Activated effector memory CD4-positive, alpha-beta T cell treated with anti-CD3 and anti-CD28 coated beads, Interleukin-2, amount 50 U/mL, for 16 hours (primary cell): Measurements from ENCODE around the gene COL4A2.
"Not testable (repeated sequence)": the region's sequence is repeated elsewhere in the genome, so short reads cannot be mapped to it uniquely, and the experiment has no call there.

Experiments
- DNase-seq: peaks from one replicate; pipeline ENCODE4 v3.0.0-alpha.2; 2020

Gene COL4A2

GRCh38 chr13:110483386-110483968 lies 176.4 kb downstream of the COL4A2 start:
- DNase-seq, result no peak

GRCh38 chr13:110484290-110485048 lies 177.4 kb downstream of the COL4A2 start:
- no peak for DNase-seq

DNA sequence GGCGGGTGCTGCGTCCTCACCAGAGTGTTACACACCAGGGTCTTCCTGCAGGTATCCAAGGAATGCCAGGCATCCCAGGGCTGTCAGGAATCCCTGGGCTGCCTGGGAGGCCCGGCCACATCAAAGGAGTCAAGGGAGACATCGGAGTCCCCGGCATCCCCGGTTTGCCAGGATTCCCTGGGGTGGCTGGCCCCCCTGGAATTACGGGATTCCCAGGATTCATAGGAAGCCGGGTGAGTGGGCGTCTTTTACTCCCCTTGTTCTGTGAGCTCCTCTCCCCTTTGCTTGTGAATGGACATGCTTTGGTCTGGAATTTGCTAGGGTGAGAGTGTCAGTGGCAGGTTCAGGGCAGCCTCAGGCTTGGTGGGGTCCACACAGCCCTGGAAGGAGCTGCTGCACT lies 178.5 kb downstream of the COL4A2 start:
- no peak for DNase-seq

DNA sequence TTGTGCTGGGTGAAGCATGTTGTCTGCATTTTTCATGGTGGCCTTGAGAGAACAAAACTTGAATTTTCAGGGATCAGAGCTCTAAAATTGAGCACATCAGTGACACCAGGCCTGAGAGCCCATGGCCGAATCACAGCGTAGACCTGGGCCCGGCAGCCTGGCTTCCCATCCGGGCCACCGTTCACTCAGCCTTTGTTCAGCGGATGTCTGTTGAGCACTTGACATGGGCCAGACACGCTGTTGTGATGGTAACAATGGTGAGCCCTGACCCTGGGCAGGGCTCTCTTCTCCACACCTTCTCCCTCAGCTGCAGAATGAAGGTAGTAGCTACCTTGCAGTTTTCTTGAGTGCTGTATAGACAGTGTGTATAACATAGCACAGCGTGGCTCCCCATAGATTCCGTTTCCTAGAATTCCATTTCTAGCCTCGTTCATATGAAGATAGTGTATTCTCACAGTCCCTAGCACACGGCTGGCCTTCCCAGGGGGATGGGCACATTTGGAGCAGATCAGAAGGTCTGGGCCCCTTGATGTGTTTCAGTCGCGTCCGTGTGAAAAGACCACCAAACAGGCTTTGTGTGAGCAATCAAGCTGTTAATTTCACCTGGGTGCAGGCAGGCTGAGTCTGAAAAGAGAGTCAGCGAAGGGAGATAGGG lies 179.1 kb downstream of the COL4A2 start:
- no peak for DNase-seq

DNA sequence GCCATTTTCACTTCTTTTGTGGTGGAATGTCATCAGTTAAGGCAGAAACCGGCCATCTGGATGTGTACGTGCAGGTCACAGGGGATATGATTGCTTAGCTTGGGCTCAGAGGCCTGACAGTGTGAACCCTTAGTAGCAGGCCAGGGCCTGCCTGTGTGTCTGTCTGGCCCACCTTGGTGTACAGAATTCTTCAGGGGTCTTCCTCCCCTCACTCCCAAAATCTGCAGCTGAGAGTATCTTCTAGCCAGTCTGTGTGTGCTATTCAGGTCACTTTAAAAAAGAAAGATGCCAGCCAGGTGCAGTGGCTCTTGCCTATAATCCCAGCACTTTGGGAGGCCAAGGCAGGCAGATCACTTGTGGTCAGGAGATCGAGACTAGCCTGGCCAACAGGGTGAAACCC lies 179.8 kb downstream of the COL4A2 start:
- not testable (repeated sequence) for DNase-seq

DNA sequence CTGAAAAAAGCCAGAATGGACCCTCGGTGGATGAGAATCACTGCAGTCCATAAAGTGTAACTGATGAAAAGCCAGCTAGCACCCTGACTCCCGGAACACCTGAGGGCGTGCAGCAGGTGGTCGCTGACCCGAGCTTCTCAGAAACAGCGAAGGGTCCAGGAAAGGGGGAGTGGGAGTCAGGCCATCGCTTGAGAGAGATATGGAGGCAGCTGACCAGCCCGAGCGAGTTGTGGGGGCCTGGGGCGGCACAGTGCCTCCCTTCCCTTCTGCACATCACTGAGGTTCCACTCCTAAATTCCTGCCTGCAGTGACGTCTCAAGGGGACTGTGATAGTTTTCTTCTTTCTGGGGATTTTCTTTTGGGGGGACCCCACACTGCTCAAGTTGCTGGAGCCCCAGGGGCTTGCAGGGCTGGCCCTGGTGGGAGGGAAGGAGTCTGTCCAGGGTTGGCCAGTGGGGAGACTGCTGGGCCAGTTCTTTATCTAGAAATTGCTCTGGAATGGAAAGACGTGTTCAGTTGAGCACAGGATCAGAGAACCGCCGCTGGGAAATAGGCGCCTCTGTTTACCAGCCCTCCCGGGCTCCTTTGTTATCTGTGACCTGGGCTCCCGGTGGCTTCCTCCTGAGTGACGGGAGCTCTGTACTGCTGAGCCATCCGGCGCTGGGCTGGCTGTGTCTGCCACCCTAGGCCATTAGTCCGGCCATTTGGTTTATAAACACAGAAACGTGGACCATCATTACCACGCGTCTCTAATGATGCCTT lies 183.1 kb downstream of the COL4A2 start:
- no peak for DNase-seq

DNA sequence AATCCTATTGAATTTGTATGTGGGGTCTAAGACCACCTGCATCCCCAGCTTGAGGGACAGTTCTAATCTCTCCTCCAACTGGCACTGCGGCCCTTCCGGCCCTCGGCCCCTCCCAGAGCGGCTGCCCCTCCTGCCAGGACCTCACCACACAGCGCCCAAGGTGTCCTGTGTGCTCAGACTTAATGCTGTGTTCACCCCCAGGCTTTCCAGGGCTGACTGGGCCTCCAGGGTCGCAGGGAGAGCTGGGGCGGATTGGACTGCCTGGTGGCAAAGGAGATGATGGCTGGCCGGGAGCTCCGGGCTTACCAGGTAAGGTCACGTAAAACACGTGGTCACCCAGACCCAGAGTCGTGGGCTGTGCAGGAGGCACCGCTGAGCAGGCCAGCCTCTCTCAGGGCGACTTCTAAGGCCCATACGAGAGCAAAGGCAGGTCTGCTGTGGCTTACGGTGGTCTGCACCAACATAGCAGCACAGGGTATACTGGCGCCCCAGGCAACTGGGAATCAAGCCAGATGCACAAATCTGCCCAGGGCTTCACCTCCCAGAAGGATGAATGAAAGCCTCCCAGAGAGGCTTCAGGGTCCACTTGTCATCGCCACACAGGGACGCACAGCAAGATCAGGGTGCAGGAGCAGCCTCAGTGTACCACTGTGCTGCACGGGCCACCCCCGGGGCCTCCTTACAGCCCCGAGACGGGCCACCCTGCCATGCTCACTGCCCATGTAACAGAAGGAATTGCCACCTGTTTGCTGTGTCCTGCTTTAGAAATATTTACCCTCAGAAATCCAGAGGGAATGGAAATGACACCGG lies 185.0 kb downstream of the COL4A2 start:
- no peak for DNase-seq

- no peak for DNase-seq
These were observed 185.9 kb downstream of the COL4A2 start for GRCh38 chr13:110492679-110493593.

DNA sequence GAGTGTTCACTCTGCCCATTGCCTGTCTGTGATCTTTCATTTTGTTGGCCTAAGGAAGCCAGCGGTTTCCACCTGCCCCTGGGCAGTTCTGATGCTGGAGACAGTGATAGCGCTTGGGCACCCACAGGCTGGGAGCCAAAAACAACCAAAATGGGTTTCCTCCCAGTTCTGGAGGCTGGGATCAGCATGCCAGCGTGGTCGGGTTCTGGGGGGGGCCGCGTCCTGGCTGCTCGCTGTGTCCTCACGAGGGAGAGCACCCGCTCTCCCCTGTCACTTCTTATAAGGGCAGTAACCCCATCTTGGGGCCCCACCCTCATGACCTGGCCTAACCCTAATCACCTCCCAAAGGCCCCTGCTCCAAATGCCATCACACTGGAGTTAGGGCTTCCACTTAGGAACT lies 186.5 kb downstream of the COL4A2 start:
- no peak for DNase-seq

- no peak for DNase-seq
These were observed 188.3 kb downstream of the COL4A2 start for GRCh38 chr13:110495376-110495775.

- DNase-seq, result no peak
These were observed 188.8 kb downstream of the COL4A2 start for GRCh38 chr13:110495881-110496280.

GRCh38 chr13:110496281-110496680 lies 189.2 kb downstream of the COL4A2 start:
- no peak for DNase-seq

- DNase-seq, result no peak
These were observed 189.9 kb downstream of the COL4A2 start for GRCh38 chr13:110497003-110497402.

DNA sequence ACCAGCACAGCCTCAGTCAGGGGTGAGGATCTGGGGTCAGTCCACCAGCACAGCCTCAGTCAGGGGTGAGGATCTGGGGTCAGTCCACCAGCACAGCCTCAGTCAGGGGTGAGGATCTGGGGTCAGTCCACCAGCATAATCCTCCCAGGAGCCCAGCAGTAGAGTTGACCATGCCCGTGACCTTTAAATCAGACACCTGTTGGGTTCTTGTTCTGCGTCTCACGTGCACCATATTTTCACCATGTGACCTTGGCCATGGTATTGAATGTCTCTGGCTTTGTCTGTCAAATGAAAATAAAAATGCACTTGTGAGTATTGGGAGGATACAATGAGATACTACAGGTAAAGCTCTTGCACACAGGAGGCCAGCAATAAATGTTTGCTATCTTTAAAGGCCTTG lies 190.8 kb downstream of the COL4A2 start:
- DNase-seq, result not testable (repeated sequence)

DNA sequence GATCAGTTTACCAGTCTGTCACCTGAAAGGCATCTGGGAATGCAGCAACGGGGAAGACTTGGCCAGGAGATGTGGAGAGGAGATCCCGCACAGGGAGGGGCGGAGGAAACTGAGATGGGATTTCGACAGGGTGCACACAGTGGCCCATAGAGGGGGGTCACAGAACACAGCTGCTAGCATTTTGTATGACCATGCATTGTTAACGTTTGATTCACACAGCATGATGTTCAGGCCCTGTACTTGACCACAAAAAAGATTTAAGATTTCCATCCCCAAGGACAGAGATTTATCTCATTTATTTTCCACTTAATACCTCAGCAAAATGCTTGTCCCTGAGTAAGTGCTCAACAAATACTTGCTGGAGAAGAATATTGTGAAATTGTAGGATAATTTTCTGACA lies 191.2 kb downstream of the COL4A2 start:
- no peak for DNase-seq

DNA sequence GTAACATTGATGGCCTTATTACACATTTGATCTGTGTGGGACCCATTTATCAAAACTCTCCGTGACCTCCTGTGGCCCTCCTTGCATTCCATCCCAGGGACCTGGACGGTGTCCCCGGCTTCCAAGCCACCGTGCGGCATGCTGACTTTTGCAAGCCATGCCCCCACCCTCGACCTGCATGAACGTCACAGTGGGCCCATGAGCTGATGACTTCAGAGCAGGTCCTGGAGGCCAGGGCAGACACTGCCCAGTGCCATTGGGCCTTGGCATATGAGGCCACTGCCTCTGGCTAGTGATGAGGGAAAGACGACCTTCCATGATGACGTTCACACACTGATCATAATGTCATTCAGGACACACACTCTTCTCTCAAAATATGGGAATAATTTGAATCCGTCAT lies 191.7 kb downstream of the COL4A2 start:
- DNase-seq, result no peak

DNA sequence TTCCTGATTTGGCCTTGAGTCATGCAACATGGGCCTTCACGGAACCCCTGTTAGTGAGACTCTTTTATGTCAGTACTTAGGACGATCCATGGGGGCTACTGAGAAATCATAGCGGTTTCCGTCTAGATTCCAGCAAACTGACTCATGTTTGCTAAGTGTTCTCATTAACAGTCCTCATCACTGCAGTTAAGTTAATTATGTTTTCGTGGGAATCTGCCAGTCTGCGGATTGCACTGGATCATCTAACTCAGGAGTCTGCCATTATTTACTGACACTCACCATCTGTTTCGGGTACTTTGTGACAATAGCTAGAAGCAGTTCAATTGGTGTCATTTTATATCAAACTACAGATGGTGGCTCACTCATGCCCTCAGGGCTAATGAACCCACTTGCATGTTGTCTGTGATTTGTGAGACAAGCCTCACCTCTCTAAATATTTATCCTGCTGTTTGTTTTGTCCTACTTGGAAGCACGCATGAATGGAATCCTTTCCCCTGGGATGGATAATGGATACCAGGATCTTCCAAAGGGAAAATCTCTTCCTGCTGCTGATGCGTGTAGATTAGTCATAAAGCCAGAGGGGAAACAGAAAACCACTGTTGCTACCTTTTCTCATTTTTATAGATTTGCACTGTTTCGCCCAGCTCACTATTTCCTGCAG lies 192.7 kb downstream of the COL4A2 start:
- DNase-seq, result no peak

GRCh38 chr13:110500341-110500740 lies 193.3 kb downstream of the COL4A2 start:
- no peak for DNase-seq

- no peak for DNase-seq
These were observed 194.1 kb downstream of the COL4A2 start for GRCh38 chr13:110501188-110501587.

DNA sequence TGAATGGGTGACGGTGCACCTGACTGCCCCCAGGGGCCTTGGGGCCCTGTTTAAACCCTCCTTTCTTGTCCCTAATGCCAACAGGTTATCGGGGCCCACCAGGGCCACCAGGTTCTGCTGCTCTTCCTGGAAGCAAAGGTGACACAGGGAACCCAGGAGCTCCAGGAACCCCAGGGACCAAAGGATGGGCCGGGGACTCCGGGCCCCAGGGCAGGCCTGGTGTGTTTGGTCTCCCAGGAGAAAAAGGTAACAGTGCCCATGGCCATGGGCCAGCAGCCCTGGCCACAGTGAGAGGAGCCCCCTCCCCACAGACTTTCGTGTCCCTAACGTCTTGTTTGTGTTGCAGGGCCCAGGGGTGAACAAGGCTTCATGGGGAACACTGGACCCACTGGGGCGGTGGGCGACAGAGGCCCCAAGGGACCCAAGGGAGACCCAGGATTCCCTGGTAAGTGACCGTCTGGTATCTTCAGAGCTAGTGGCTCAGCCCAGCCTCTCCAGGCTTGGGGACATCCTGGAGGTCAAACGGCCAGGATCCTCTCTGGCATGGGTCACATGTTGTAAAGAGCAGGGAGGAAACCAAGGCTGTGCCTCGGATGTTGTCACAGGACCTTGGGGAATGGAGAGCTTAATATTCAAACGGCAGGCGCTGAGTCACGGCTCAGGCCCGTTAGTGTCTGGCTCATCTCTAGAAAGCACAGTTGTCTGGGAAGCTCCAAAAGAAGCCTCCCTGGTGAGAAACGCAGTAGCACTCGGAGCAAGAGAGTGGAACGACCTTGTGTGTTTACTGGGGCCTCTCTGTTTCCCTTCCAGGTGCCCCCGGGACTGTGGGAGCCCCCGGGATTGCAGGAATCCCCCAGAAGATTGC lies 196.2 kb downstream of the COL4A2 start:
- DNase-seq, result no peak
